ENCODE measurements around the gene TLR3.

The TLR3 gene

GRCh38 chr4:186058980-186059316 is 10.0 kb upstream of the TLR3 start:
- H3K4me3 ChIP-seq (ENCODE audit: low read length): no peak overlapping the region
- no peaks in the 10 kb centered on the region for H3K36me3 ChIP-seq (ENCODE audit: control insufficient read depth, insufficient read depth, low read length)
- no peak overlapping the region for H3K27ac ChIP-seq (ENCODE audit: low read depth, low read length)
- H3K9ac ChIP-seq (ENCODE audit: low read length): no peak overlapping the region
- H3K4me1 ChIP-seq (ENCODE audit: control insufficient read depth, insufficient read depth, low read length): no peaks in the 10 kb centered on the region
- H3K27me3 ChIP-seq (ENCODE audit: control insufficient read depth, insufficient read depth, low read length): no peaks in the 10 kb centered on the region

GRCh38 chr4:186061921-186062320 is 7.0 kb upstream of the TLR3 start:
- Histone ChIP-seq H3K27me3 (ENCODE audit: control insufficient read depth, insufficient read depth, low read length) (no peaks in the 10 kb centered on the region), H3K4me1 (ENCODE audit: control insufficient read depth, insufficient read depth, low read length) (no peaks in the 10 kb centered on the region), H3K27ac (ENCODE audit: low read depth, low read length) (no peak overlapping the region), H3K9ac (ENCODE audit: low read length) (no peak overlapping the region), H3K36me3 (ENCODE audit: control insufficient read depth, insufficient read depth, low read length) (no peaks in the 10 kb centered on the region), H3K4me3 (ENCODE audit: low read length) (no peak overlapping the region)

- Histone ChIP-seq H3K27me3 (ENCODE audit: control insufficient read depth, insufficient read depth, low read length) (no peaks in the 10 kb centered on the region), H3K27ac (ENCODE audit: low read depth, low read length) (peak overlapping the region; percentile 72), H3K9ac (ENCODE audit: low read length) (no peak overlapping the region), H3K36me3 (ENCODE audit: control insufficient read depth, insufficient read depth, low read length) (no peaks in the 10 kb centered on the region), H3K4me1 (ENCODE audit: control insufficient read depth, insufficient read depth, low read length) (peaks cover 4% of the 10 kb centered on the region), H3K4me3 (ENCODE audit: low read length) (peak overlapping the region; percentile 77)
These were observed 1.1 kb upstream of the TLR3 start for GRCh38 chr4:186067757-186068385.

- Histone ChIP-seq H3K27ac (ENCODE audit: low read depth, low read length) (peak overlapping the region; percentile 72), H3K4me3 (ENCODE audit: low read length) (peak overlapping the region; percentile 77), H3K4me1 (ENCODE audit: control insufficient read depth, insufficient read depth, low read length) (peaks cover 4% of the 10 kb centered on the region), H3K9ac (ENCODE audit: low read length) (no peak overlapping the region), H3K27me3 (ENCODE audit: control insufficient read depth, insufficient read depth, low read length) (no peaks in the 10 kb centered on the region), H3K36me3 (ENCODE audit: control insufficient read depth, insufficient read depth, low read length) (no peaks in the 10 kb centered on the region)
These were observed 773 bp downstream of the TLR3 start for GRCh38 chr4:186069729-186070128.

GRCh38 chr4:186072516-186072915 is 3.6 kb downstream of the TLR3 start:
- no peak overlapping the region for H3K9ac ChIP-seq (ENCODE audit: low read length)
- H3K27ac ChIP-seq (ENCODE audit: low read depth, low read length): no peak overlapping the region
- no peaks in the 10 kb centered on the region for H3K27me3 ChIP-seq (ENCODE audit: control insufficient read depth, insufficient read depth, low read length)
- H3K4me1 ChIP-seq (ENCODE audit: control insufficient read depth, insufficient read depth, low read length): peaks cover 4% of the 10 kb centered on the region
- no peaks in the 10 kb centered on the region for H3K36me3 ChIP-seq (ENCODE audit: control insufficient read depth, insufficient read depth, low read length)
- H3K4me3 ChIP-seq (ENCODE audit: low read length): no peak overlapping the region

- Histone ChIP-seq H3K9ac (ENCODE audit: low read length) (no peak overlapping the region), H3K27me3 (ENCODE audit: control insufficient read depth, insufficient read depth, low read length) (no peaks in the 10 kb centered on the region), H3K4me1 (ENCODE audit: control insufficient read depth, insufficient read depth, low read length) (peaks cover 4% of the 10 kb centered on the region), H3K36me3 (ENCODE audit: control insufficient read depth, insufficient read depth, low read length) (no peaks in the 10 kb centered on the region), H3K27ac (ENCODE audit: low read depth, low read length) (no peak overlapping the region), H3K4me3 (ENCODE audit: low read length) (no peak overlapping the region)
These were observed 5.2 kb downstream of the TLR3 start for GRCh38 chr4:186074189-186074588.

GRCh38 chr4:186078981-186079638 is 10.2 kb downstream of the TLR3 start:
- H3K36me3 ChIP-seq (ENCODE audit: control insufficient read depth, insufficient read depth, low read length): no peaks in the 10 kb centered on the region
- H3K4me1 ChIP-seq (ENCODE audit: control insufficient read depth, insufficient read depth, low read length): no peaks in the 10 kb centered on the region
- no peak overlapping the region for H3K4me3 ChIP-seq (ENCODE audit: low read length)
- H3K9ac ChIP-seq (ENCODE audit: low read length): no peak overlapping the region
- no peak overlapping the region for H3K27ac ChIP-seq (ENCODE audit: low read depth, low read length)
- no peaks in the 10 kb centered on the region for H3K27me3 ChIP-seq (ENCODE audit: control insufficient read depth, insufficient read depth, low read length)

- Histone ChIP-seq H3K9ac (ENCODE audit: low read length) (no peak overlapping the region), H3K27me3 (ENCODE audit: control insufficient read depth, insufficient read depth, low read length) (no peaks in the 10 kb centered on the region), H3K4me1 (ENCODE audit: control insufficient read depth, insufficient read depth, low read length) (no peaks in the 10 kb centered on the region), H3K27ac (ENCODE audit: low read depth, low read length) (no peak overlapping the region), H3K36me3 (ENCODE audit: control insufficient read depth, insufficient read depth, low read length) (no peaks in the 10 kb centered on the region), H3K4me3 (ENCODE audit: low read length) (no peak overlapping the region)
These were observed 10.7 kb downstream of the TLR3 start for GRCh38 chr4:186079694-186080093.

GRCh38 chr4:186081202-186081807 is 12.3 kb downstream of the TLR3 start:
- Histone ChIP-seq H3K4me3 (ENCODE audit: low read length) (no peak overlapping the region), H3K4me1 (ENCODE audit: control insufficient read depth, insufficient read depth, low read length) (no peaks in the 10 kb centered on the region), H3K36me3 (ENCODE audit: control insufficient read depth, insufficient read depth, low read length) (no peaks in the 10 kb centered on the region), H3K27ac (ENCODE audit: low read depth, low read length) (no peak overlapping the region), H3K9ac (ENCODE audit: low read length) (no peak overlapping the region), H3K27me3 (ENCODE audit: control insufficient read depth, insufficient read depth, low read length) (no peaks in the 10 kb centered on the region)

- Histone ChIP-seq H3K27me3 (ENCODE audit: control insufficient read depth, insufficient read depth, low read length) (no peaks in the 10 kb centered on the region), H3K4me1 (ENCODE audit: control insufficient read depth, insufficient read depth, low read length) (no peaks in the 10 kb centered on the region), H3K9ac (ENCODE audit: low read length) (no peak overlapping the region), H3K4me3 (ENCODE audit: low read length) (no peak overlapping the region), H3K36me3 (ENCODE audit: control insufficient read depth, insufficient read depth, low read length) (no peaks in the 10 kb centered on the region), H3K27ac (ENCODE audit: low read depth, low read length) (no peak overlapping the region)
These were observed 13.3 kb downstream of the TLR3 start for GRCh38 chr4:186082221-186082620.

GRCh38 chr4:186088523-186088922 is 19.6 kb downstream of the TLR3 start:
- H3K36me3 ChIP-seq (ENCODE audit: control insufficient read depth, insufficient read depth, low read length): no peaks in the 10 kb centered on the region
- H3K27ac ChIP-seq (ENCODE audit: low read depth, low read length): no peak overlapping the region
- H3K4me1 ChIP-seq (ENCODE audit: control insufficient read depth, insufficient read depth, low read length): no peaks in the 10 kb centered on the region
- no peak overlapping the region for H3K4me3 ChIP-seq (ENCODE audit: low read length)
- H3K27me3 ChIP-seq (ENCODE audit: control insufficient read depth, insufficient read depth, low read length): no peaks in the 10 kb centered on the region
- no peak overlapping the region for H3K9ac ChIP-seq (ENCODE audit: low read length)

GRCh38 chr4:186092296-186092695 is 23.3 kb downstream of the TLR3 start:
- Histone ChIP-seq H3K9ac (ENCODE audit: low read length) (no peak overlapping the region), H3K4me1 (ENCODE audit: control insufficient read depth, insufficient read depth, low read length) (peaks cover 2% of the 10 kb centered on the region), H3K27me3 (ENCODE audit: control insufficient read depth, insufficient read depth, low read length) (no peaks in the 10 kb centered on the region)

GRCh38 chr4:186095406-186095805 is 26.4 kb downstream of the TLR3 start:
- Histone ChIP-seq H3K4me1 (ENCODE audit: control insufficient read depth, insufficient read depth, low read length) (peaks cover 2% of the 10 kb centered on the region), H3K4me3 (ENCODE audit: low read length) (no peak overlapping the region), H3K27ac (ENCODE audit: low read depth, low read length) (no peak overlapping the region), H3K9ac (ENCODE audit: low read length) (no peak overlapping the region), H3K36me3 (ENCODE audit: control insufficient read depth, insufficient read depth, low read length) (no peaks in the 10 kb centered on the region), H3K27me3 (ENCODE audit: control insufficient read depth, insufficient read depth, low read length) (no peaks in the 10 kb centered on the region)

More at GRCh38 chr4:186092296-186092695, 23.3 kb downstream of the TLR3 start:
- Histone ChIP-seq H3K27ac (ENCODE audit: low read depth, low read length) (no peak overlapping the region), H3K4me3 (ENCODE audit: low read length) (no peak overlapping the region), H3K36me3 (ENCODE audit: control insufficient read depth, insufficient read depth, low read length) (no peaks in the 10 kb centered on the region)
